Prostate gland (tissue), 2 donors: ENCODE results near the gene ADCY7.

ENCODE experiments used
- POLR2A ChIP-seq: fragments of 450-650 bp; IDR thresholded peaks from one replicate; pipeline ENCODE4 v1.6.1; 2016; ENCODE audit warnings: antibody characterized with exemption, mild to moderate bottlenecking
- POLR2AphosphoS5 ChIP-seq: sonication (generic); formaldehyde crosslinking; IDR thresholded peaks from one replicate; pipeline ENCODE4 v1.6.1; 2017; ENCODE audit warnings: antibody characterized with exemption
- TF ChIP-seq, protein P1 (sequence below), 4 experiments: fragments of 200-600 bp in 2 of 4; fragments of 450-650 bp in 2 of 4; sonication (generic) in 2 of 4; IDR thresholded peaks; 1 replicate in 3 of 4; 2 replicates in 1 of 4; pipeline ENCODE4 v1.5.1; 2016 to 2019; ENCODE audit warnings: antibody characterized with exemption in 4 of 4, mild to moderate bottlenecking in 2 of 4, moderate library complexity in 2 of 4

DNA sequence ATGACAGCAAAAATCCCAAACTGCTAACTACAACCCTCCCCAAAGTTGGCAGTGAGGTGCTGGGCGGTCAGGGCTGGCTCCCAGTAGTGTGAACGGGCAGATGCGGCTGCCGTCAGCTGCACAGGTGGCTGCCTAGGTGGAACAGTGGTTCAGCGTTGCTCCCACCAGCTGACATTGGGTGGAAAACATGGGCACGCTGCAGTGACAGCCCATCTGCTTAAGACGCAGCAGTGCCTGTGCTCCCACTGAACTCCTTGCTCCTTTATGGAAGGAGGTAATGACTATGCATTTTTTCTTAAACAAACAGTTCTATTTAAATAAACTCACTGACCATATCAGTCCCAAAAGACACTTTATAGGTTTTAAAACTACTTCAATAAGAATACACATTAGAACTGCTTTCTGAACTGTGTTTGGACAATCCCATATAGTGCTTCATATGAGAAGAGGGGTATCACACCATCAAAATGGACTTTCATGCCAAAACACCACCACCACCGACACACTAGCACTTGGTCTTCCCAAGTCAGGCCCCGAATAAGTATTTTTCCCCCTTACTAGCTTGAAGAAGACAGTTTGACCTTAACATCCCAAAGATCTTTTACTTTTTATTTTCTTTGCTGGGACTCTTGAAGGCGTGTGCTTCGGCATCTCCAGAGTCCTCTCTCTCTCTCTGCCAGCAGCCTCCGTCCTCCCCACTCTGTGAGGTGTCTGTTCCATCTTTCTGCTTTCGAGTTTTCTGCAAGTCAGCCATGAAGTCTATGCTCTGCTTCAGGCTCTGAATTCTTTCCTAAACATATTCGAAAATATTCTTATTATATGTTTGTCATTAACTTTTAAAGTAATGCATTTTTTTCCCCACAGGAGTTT, 68.0 kb downstream of the ADCY7 start:
- TF ChIP-seq, protein P1, sequence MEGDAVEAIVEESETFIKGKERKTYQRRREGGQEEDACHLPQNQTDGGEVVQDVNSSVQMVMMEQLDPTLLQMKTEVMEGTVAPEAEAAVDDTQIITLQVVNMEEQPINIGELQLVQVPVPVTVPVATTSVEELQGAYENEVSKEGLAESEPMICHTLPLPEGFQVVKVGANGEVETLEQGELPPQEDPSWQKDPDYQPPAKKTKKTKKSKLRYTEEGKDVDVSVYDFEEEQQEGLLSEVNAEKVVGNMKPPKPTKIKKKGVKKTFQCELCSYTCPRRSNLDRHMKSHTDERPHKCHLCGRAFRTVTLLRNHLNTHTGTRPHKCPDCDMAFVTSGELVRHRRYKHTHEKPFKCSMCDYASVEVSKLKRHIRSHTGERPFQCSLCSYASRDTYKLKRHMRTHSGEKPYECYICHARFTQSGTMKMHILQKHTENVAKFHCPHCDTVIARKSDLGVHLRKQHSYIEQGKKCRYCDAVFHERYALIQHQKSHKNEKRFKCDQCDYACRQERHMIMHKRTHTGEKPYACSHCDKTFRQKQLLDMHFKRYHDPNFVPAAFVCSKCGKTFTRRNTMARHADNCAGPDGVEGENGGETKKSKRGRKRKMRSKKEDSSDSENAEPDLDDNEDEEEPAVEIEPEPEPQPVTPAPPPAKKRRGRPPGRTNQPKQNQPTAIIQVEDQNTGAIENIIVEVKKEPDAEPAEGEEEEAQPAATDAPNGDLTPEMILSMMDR (IDR thresholded peaks at IDR 0.05) = no peak
- no peak for TF ChIP-seq POLR2AphosphoS5
- no peak for TF ChIP-seq POLR2A
